Stimulated activated CD4-positive, alpha-beta T cell treated with anti-CD3 and anti-CD28 coated beads, Interleukin-15, amount 100 ng/mL, for 1 hour (primary cell): ENCODE data around the gene SEMA7A.
"Not testable (repeated sequence)": the region's sequence is repeated elsewhere in the genome, so short reads cannot be mapped to it uniquely, and the experiment has no call there.

Source experiments
- DNase-seq, 2 donors: peaks; one replicate each; pipeline ENCODE4 v3.0.0-alpha.2; 2020; ENCODE audit warnings: low read depth in 1 of 2, low spot score in 1 of 2

The SEMA7A gene

DNA sequence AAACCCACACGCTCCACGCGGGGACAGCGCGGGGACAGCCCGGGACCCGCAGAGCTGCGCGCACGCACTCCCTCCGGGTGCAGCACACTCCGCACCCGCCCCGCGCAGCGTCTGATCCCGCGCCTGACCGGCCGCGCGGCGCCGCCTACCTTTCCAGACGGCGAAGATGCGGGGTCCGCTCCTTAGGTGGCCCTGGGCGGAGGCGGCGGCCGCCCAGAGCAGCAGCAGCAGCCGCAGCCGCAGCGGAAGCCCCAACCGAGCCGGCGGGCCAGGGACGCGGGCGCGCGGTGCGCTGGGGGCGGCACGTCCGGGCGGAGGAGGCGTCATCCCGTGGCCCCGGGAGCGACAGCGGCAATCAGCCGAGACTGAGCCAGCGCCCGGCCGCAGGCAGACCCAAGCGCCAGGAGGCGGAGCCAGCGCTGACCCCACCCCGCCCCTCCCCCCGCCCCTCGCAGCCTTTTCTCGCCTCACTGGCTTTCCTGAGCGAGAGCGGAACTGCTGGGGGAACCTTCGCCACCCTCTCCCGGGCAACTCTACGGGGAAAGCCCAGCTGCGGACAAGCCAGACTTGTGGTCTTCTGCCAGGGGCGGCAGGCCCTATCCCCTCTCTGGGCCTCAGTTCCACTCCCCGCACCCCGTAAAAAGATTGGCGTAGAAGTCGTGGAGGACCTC, at the start of gene SEMA7A:
Gene SEMA7A, minus strand, starts transcription at position 367 of the 671 bp plus-strand sequence. Its CDS starts 40 bp downstream, at position 327.
- peak; percentile 47 to 71 for DNase-seq

- no peak for DNase-seq
Observed at GRCh38 chr15:74482661-74483060, 48.9 kb upstream of the SEMA7A start.

DNA sequence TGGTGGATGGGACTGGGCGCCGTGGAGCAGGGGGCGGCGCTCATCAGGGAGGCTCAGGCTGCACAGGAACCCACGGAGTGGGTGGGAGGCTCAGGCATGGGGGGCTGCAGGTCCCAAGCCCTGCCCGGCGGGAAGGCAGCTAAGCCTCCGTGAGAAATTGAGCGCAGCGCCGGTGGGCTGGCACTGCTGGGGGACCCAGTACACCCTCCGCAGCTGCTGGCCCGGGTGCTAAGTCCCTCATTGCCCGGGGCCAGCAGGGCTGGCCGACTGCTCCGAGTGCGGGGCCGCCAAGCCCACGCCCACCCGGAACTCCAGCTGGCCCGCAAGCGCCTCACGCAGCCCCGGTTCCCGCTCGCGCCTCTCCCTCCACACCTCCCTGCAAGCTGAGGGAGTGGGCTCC, 46.6 kb upstream of the SEMA7A start:
- DNase-seq, result not testable (repeated sequence)

GRCh38 chr15:74471621-74472020, 37.9 kb upstream of the SEMA7A start:
- not testable (repeated sequence) for DNase-seq

DNA sequence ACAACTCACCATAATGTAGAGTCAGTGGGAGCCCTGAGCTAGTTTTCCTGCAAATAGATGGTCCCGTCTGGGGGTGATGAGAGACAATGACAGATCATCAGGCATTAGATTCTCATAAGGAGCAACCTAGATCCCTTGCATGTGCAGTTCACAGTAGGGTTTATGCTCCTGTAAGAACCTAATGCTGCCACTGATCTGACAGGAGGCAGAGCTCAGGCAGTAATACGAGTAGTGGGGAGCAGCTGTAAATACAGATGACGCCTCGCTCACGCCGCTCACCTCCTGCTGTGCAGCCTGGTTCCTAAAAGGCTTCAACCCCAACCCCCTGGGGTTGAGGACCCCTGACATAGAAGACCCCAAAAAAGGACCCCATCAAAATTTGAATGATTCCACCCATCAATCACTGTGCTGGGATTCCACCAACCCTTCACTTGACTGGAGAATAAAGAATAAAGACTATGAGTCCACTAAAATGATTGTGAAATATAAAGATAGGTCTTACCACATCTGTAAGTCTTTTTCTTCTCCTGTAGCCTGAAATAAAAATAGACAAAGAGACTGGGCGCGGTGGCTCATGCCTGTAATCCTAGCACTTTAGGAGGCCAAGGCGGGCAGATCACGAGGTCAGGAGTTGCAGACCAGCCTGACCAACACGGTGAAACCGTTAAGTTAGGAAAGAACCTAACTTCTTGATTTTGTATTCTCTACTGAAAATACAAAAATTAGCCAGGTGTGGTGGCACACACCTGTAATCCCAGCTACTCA, 37.1 kb upstream of the SEMA7A start:
- DNase-seq, result no peak

DNA sequence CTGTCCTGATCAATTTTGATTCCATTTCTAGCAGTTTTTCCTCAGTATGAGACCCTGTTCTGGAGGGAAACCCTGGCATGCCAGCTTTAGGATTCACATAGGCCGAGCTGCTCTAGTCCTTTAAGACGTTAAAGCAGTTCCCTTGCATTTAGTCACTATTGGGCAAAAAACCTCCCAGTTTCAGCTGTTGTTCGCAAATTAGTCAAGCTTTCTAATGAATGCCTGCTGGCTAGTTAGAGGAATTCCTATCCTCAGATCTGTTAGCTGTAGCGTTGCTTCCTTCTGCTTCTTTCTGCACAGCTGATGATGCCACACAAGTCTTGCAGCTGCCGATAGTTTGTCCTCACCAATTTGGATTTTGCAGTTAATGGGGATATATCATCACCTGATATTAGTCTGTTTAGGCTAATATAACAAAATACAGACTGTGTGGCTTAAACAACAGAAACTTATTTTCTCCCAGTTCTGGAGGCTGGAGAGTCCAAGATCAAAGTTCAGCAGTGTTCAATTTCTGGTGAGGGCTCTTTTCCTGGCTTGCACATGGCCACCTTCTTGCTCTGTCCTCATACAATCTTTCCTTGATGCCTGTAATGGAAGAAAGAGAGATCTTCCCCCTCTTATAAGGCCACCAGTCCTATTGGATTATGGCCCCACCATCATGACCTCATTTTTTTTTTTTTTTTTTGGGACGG, 34.7 kb upstream of the SEMA7A start:
- DNase-seq, result no peak

- no peak for DNase-seq
Observed at GRCh38 chr15:74466570-74466969, 32.8 kb upstream of the SEMA7A start.

DNA sequence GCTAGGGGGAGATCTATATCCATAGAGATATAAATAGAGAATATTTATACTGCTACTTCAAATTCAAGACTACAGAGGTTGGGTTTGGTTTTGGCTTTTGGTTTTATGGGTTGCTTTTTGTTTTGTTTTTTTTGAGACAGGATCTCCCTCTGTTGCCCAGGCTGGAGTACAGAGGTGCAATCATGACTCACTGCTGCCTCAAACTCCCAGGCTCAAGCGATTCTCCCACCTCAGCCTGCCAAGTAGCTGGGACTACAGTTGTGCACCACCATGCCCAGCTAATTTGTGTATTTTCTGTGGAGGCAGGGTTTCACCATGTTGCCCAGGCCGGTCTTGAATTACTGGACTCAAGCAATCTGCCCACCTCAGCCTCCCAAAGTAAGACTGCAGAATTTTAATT, 31.1 kb upstream of the SEMA7A start:
- no peak for DNase-seq

DNA sequence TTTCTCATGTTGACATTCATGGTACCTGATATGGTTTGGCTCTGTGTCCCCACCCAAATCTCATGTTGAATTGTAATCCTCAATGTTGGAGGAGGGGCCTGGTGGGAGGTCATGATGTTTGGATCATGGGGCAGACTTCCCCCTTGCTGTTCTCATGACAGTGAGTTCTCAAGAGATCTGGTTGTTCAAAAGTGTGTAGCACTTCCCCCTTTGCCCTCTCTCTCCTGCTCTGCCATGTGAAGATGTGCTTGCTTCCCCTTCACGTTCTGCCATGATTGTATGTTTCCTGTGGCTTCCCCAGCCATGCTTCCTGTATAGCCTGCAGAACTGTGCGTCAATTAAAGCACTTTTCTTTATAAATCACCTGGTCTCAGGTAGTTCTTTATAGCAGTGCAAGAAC, 30.5 kb upstream of the SEMA7A start:
- no peak for DNase-seq

DNA sequence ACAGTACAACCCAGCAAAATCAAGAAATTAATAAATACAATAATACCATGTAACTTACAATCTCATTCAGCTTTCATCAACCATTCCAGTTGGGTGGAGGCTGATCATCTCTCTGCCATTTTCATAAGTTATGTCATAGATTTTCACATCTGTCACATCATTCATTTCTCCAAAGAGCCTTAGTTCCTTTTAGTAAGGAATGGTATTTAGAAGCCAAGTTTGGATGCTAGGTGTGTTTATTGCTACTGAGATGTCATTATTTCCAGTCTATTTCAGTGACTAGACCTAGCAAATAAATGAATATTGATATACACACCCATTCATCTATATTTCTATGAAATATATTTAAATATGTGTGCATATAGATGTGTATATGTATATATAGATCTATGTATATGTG, 29.9 kb upstream of the SEMA7A start:
- DNase-seq, result no peak

GRCh38 chr15:74461847-74462511, 28.2 kb upstream of the SEMA7A start:
- DNase-seq, result no peak

DNA sequence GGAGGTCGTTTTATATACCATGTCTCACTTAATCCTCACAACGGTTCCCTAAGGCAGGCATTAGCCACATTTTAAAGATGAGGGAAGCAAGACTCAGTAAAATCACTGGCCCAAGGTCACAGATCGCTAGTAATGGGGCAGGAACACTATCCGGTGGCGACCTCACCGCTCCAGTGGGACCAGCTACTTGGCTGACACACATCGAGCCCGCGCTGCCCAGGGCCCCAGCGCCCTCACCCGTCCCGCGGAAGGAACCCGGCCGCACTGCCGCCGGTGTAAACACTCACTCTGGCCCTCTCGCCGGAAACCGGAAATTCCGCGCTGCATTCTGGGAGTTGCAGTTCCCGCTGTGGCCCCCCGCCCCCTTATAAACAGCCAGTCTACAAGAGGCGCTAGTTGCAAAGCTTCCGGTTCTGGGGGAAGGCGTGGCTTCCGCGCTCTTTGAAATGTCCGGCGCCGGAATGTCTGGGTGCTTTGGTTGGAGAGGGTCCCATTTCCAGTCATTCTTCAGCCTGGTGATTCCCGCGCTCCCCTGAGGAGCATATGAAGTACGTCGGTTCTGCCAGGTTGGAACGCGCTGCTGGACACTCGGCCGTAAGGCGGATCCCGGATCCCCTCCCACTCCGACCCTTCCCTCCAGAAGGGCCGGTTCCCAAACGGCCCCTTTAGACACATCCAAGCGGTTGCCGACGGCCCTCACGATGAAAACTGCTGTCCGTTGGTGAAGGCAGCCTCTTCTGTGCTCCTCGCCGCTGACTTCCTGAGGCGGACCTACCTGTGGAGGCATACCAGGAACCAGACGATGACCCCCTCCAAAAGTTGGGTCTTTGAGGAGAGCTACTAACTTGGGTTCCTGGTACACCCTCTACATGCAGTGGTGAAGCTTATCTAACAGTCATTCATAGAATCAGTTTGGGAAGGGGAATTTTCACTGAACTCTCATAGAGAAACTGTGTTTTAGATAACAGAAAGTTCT, 27.4 kb upstream of the SEMA7A start, which contains the start of gene UBL7:
Gene UBL7, minus strand, starts transcription at position 290 of the 976 bp plus-strand sequence. CDS start 2,293 bp downstream, outside the sequence.
- peak; percentile 90 to 94 for DNase-seq

DNA sequence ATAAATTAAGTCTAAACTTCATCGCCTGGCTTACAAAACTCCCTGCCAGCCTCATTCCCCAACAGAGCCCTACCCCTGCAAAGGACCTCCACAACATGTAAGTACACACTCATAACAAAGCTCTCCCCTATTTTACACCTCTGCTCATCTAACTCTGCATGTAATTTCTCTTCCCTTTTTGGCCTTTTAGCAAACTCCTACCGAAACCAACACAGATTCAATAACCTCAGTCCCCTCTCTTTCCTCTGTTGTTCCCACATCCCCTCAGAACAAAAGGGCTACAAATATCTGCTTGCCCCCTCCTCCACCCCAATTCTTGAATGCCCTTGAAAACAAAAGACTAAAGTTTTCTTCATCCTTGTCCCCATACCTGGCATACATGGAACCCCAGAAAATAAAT, 26.5 kb upstream of the SEMA7A start:
- DNase-seq, result no peak

DNA sequence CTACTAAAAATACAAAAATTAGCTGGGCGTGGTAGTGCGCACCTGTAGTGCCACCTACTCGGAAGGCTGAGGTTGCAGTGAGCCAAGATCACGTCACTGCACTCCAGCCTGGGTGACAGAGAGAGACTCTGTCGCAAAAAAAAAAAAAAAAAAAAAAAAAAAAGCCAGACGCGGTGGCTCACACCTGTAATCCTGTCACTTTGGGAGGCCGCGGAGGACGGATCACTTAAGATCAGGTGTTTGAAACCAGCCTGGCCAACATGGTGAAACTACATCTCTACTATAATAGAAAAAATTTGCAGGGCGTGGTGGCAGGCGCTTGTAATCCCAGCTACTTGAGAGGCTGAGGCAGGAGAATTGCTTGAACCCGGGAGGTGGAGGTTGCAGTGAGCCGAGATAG, 26.0 kb upstream of the SEMA7A start:
- DNase-seq, result not testable (repeated sequence)

GRCh38 chr15:74458473-74458872, 24.7 kb upstream of the SEMA7A start:
- no peak for DNase-seq

DNA sequence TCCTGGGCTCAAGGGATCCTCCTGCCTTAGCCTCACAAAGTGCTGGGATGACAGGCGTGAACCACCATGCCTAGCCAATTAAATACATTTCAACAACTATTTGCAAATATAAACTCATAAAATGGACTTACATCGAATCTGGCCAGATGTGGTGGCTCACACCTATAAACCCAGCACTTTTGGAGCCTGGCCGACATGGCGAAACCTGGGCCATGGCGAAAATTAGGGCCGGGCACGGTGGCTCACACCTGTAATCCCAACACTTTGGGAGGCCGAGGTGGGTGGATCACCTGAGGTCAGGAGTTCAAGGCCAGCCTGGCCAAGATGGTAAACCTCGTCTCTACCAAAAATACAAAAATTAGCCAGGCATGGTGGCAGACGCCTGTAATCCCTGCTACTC, 23.3 kb upstream of the SEMA7A start:
- DNase-seq, result not testable (repeated sequence)

DNA sequence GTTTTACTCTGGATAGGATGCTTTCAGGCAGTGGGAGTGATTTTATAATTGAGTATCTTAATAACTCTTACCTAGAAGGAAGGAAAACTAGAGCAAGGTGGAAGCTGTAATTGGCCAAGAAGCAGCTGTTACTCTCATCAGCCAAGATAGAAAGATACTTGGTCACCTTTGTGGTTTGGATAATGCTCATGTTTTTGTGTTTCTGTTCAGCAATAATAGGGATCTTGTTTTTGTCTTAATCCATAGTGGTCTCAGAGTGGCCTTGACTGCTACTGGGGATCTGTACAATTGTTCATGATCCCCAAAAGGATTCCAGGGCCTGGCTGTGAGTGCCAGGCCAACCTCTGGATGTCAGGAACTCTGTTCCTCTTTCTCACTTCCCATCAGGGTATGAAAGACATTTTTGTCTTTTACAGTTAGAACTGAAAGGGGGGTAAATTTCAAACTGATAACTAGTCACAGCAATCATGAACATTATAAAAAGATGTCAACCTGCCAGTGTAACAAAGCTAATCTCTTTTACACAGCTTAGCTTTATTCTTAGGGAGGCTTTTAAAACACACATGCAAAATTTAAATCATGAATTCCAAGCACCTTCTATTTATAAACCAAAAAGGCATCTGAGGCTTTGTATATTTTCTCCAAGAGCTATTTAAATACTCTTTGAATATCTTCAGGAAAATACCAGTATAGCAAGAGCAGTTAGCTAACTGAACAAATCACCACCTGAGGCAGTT, 21.2 kb upstream of the SEMA7A start:
- no peak for DNase-seq

DNA sequence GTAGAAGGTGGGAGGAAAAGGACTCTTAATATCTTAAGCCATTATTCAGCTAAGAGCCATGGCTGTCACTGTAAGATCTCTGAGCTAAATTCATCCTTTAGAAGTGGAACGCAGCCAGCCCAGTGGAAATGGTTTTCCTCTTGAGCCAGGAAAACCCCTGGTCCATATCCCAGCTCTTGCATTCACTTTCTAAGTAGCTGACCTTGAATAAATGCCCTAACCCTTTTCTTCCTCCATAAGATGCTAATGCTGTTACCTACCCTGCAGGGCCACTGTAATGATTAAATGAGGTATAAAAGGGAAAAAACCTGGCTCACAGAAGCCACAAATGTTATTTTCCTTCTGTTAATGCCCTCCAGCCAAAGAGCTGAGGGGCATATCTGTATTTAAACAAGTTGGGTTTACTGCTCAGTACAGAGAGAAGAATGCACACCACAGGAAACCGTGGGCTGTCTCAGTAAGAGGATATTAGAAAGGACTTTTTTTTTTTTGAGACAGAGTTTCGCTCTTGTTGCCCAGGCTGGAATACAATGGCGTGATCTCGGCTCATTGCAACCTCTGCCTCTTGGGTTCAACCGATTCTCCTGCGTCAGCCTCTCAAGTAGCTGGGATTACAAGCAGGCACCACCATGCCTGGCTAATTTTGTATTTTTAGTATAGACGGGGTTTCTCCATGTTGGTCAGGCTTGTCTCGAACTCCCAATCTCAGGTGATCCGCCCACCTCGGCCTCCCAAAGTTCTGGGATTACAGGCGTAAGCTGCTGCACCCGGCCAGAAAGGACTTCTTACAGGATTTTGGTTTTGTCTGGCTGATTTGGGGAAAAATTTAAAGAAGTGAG, 20.4 kb upstream of the SEMA7A start:
- DNase-seq, result no peak
